HG03521 (cell line): ENCODE data around the gene MCL1.
"Not testable (repeated sequence)": the region's sequence is repeated elsewhere in the genome, so short reads cannot be mapped to it uniquely, and the experiment has no call there.

ENCODE experiments used
- ATAC-seq: cut with Tn5 transposase; IDR thresholded peaks from one replicate; pipeline ENCODE4 v1.9.1; 2021; ENCODE audit warnings: mild to moderate bottlenecking, moderate library complexity; ENCODE audit not compliant: unreplicated experiment

The MCL1 gene

DNA sequence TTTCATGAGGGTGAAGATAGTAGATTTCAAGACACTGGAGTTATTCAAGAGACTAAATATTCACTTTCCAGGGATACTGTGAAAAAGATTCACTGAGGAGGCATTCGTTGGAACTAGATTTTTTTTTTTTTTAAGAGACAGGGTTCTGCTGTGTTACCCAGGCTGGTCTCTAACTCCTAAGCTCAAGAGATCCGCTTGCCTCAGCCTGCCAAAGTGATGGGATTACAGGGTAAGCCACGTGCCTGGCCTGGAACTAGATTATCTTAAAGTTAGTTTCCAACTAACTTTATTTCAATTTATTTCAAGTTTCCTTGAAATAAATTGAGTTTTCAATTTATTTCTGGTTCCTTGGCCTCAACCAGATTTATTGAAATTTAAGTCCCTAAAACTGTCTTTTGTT, 24.3 kb upstream of the MCL1 start:
- no peak for ATAC-seq

DNA sequence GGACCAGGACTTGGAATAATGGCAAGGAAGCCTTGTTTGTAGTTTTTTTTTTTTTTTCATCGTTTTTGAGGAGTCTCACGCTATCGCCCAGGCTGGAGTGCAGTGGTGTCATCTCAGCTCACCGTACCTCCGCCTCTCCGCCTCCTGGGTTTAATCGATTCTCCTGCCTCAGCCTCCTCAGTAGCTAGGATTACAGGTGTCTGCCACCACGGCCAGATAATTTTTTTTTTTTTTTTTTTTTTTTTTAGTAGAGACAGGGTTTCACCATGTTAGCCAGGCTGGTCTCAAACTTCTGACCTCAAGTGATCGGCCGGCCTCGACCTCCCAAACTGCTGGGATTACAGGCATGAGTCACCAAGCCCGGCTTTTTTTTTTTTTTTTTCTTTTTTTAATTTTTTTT, 23.0 kb upstream of the MCL1 start:
- not testable (repeated sequence) for ATAC-seq

DNA sequence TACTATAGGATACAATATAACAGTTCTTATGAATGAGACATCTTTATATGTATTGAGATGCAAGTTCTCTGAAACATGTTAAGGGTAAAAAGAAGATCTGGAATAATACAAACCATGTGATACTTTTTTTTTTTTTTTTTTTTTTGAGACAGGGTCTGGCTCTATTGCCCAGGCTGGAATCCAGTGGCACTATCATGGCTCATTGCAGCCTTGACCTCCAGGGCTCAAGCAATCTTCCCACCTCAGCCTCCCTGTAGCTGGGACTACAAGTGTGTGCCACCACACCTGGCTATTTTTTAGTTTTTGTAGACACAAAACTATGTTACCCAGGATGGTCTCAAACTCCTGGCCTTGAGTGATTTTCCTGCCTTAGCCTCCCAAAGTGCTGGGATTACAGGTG, 22.1 kb upstream of the MCL1 start:
- no peak for ATAC-seq

DNA sequence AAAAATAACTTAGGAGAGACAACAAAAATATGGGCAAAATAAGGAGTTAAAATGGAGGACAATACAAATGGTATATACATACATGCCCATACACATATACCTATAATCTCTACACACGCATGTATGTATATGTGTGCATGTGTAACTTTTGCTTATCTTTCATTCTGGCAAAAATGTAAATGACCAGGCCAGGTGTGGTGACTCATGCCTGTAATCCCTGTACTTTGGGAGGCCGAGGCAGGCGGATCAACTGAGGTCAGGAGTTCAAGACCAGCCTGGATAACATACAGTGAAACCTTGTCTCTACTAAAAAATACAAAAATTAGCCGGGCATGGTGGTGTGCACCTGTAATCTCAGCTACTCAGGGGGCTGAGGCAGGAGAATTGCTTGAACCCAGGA, 18.9 kb upstream of the MCL1 start:
- not testable (repeated sequence) for ATAC-seq

DNA sequence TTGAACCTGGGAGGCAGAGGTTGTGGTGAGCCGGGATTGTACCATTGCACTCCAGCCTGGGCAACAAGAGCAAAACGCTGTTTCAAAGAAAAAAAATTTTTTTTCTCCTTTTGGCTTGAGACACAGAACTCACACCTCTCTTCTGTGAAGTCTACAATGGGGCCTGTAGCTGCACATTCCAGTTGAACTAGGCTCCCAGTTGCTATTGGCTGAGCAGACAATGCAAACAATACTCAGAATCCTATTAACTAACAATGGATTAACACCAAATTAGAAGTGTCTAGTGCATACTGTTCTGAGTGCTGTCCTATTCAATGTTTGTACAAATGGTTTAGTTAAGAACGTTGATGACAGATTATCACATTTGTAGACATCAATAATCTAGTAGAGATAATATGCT, 17.6 kb upstream of the MCL1 start:
- no peak for ATAC-seq

DNA sequence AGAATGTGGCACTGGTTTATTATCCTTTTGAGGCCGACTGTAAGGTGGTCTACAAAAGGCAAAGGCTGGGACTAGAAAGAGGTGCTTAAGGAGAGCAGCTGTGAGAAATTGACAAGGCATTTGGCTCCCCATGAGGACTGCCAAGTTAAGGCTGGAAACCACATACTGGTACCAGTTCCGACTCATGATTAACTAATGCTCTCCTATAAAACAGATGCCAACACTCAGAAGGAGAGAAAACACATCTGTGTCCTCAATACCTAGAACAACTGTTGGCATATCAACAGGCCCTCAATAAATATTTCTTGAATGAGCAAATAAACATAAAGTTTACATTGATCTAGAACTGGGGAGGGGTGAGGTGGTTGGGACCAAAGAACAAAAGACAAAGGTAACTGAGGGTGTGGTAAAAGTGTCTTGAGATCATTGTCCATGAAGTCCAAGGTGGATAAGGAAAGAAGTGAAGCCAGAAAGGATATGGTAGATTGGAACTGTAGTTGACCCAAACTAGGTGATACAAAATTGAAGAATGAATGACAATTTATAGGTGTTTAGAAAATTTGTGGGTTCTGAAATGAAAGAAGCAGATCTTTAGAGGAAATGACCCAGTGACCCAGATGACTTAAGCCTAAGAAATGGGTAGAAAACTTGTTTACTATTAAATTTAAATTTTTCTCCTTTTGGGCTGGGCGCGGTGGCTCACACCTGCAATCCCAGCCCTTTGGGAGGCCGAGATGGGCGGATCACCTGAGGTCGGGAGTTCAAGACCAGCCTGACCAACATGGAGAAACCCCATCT, 16.9 kb upstream of the MCL1 start:
- no peak for ATAC-seq

GRCh38 chr1:150582371-150582770, 3.0 kb upstream of the MCL1 start:
- ATAC-seq = no peak

DNA sequence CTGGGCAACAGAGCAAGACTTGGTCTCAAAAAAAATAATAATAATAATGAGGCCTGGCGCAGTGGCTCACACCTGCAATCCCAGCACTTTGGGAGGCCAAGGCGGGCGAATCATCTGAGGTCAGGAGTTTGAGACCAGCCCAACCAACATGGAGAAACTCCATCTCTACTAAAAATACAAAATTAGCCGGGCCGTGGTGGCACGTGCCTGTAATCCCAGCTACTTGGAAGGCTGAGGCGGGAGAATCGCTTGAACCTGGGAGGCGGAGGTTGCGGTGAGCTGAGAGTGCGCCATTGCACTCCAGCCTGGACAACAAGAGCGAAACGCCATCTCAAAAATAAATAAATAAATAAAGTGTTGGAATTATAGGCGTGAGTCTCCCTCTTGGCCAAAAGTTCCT, 2.6 kb upstream of the MCL1 start:
- ATAC-seq = not testable (repeated sequence)

- ATAC-seq = not testable (repeated sequence)
These were observed 2.0 kb upstream of the MCL1 start for GRCh38 chr1:150581437-150581836.

- ATAC-seq = not testable (repeated sequence)
These were observed 1.6 kb upstream of the MCL1 start for GRCh38 chr1:150580966-150581365.

GRCh38 chr1:150579945-150580642, 684 bp upstream of the MCL1 start:
- ATAC-seq = no peak

DNA sequence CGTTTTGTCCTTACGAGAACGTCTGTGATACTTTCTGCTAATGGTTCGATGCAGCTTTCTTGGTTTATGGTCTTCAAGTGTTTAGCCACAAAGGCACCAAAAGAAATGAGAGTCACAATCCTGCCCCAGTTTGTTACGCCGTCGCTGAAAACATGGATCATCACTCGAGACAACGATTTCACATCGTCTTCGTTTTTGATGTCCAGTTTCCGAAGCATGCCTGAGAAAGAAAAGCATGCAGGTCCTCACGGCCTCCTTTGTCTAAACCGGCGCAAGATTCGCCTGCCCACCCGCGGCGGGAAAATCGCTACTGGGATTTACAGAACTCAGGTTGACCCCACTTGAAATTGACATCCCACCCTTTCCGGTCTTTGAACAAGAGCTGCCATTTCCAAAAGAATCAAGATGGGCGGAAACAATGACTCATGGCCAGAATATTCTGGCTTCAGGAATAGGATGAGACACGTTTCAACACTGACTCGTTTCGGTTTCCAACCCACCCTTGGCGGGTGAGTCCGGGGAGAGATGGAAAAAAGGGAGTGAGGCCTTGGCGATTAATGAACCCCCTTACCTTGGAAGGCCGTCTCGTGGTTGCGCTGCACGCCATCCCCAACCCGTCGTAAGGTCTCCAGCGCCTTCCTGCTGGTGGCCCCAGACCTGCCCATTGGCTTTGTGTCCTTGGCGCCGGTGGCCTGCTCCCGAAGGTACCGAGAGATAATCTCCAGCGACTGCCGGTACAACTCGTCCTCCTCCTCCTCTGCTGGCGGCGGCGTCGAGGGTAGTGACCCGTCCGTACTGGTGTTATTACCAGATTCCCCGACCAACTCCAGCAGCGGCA, 919 bp downstream of the MCL1 start:
- no peak for ATAC-seq

GRCh38 chr1:150577557-150578271, 1.7 kb downstream of the MCL1 start:
- ATAC-seq = no peak

DNA sequence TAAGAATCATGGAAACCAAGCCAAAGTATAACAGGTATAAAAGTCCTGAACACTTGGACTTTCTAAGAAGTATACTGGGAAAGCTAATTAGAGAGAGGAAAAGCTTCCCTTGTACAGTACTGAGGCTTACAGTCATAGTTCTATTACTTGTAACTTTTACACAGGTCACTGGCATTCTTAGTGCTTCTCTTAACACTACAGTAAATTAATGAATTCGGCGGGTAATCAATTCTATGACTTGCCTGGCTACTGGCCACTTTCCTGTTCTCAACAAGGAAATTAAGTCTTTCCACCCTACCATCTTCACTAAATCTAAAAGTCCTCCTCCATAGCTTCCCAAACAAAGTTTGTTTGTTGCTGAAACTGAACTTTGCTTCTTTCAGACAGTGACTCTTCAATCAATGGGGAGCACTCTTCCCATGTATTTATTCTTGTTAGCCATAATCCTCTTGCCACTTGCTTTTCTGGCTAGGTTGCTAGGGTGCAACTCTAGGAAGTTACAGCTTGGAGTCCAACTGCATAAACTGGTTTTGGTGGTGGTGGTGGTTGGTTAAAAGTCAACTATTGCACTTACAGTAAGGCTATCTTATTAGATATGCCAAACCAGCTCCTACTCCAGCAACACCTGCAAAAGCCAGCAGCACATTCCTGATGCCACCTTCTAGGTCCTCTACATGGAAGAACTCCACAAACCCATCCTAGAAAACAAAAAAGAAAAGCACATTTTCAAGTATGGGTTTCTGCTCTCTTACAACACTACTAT, 2.4 kb downstream of the MCL1 start:
- no peak for ATAC-seq

DNA sequence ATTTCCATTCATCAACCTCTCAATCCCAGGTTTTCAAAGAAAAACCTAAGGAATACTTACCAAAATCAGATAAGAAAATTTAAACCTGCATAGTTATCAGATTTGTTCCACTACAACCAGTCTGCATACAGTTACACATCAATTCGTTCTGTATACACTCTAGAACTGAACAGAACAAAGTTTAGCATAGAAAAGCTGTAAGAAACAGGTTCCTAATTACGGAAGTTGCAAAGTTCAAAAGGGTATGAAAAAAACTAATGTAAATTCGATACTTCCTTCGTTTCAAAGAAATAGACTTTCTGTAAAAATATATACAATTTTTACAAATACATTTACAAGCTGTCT, 3.1 kb downstream of the MCL1 start:
- no peak for ATAC-seq

GRCh38 chr1:150575518-150576366, 3.7 kb downstream of the MCL1 start:
- no peak for ATAC-seq

- no peak for ATAC-seq
These were observed 4.3 kb downstream of the MCL1 start for GRCh38 chr1:150575072-150575489.

DNA sequence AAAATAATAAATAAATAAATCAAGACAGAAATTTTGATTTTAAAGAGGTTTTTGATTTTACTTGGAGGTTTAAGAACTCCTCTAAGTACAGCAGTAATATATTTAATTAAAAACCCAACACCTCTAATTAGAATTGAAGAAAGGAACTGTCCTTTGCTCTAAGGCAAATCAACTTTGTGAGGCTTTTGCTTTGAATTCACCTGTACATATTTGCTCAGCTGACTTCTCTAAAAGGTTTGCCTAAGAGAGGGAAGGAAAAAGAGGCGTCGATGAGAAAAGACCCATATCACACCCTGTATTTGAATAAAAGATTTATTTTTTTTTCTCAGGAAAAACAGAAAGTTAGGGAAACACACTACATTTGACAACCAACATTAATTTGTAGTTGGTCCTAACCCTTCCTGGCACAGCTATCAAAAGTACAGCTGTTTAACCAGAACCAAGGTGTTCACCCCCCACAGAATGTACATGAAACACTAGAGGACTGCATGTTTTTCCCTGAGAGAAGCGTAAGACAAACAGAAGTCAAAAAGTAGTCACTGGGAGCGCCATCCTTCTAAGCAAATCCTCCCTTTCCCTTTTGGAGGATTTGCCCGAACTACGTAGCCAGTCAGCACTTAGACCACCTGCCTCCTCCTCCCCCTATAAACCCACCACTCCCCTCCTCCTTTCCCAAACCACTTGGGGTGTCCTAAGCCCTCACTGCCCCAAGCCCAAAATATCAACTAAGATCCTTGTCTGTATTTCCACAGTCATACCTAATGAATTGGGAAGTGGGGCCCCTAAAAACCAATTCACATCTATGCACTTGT, 4.9 kb downstream of the MCL1 start:
- no peak for ATAC-seq
